ENCODE data around the gene USF2. TPM values are rescaled to one million over a fixed set of nuclear protein-coding genes. Genes with fewer than 3 reads are reported as not detected.
"Not testable (repeated sequence)": the region's sequence is repeated elsewhere in the genome, so short reads cannot be mapped to it uniquely, and the experiment has no call there.

Gene USF2
- total RNA-seq, 2 donors from 2014 or later = 130 to 147 TPM

GRCh38 chr19:35278578-35279284 is 10.0 kb downstream of the USF2 start:
- intact Hi-C loops (cut with DNase I) = no loop called here
- no peak for ATAC-seq
- no peak for DNase-seq

GRCh38 chr19:35279374-35279773 is 10.6 kb downstream of the USF2 start:
- DNase-seq = no peak
- intact Hi-C loops (cut with DNase I) = no loop called here
- no peak for ATAC-seq

- DNase-seq (no peak), ATAC-seq (peak; percentile 33 to 86)
Measured at GRCh38 chr19:35279985-35280821, 11.4 kb downstream of the USF2 start.

DNA sequence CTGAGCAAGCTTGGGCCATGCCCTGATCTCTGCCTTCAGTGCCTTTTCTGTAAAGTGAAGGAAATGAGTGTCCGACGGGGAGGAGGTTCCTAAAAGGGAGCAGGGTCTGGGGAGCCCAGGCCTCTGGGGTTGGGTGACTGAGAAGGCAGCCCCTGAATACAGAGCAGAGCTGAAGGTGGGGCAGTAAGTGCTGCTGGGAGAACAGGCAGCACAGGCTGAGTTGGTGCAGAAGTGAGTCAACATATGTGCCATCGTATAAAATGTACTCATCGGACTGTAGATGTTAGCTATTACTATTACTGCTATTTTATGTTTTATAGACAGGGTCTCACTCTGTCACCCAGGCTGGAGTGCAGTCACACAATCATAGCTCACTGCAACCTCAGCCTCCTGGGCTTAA is 12.5 kb downstream of the USF2 start:
- intact Hi-C loops (cut with DNase I) = no loop called here
- no peak for DNase-seq

More at GRCh38 chr19:35279985-35280821, 11.4 kb downstream of the USF2 start:
- intact Hi-C loops (cut with DNase I) = no loop called here

DNA sequence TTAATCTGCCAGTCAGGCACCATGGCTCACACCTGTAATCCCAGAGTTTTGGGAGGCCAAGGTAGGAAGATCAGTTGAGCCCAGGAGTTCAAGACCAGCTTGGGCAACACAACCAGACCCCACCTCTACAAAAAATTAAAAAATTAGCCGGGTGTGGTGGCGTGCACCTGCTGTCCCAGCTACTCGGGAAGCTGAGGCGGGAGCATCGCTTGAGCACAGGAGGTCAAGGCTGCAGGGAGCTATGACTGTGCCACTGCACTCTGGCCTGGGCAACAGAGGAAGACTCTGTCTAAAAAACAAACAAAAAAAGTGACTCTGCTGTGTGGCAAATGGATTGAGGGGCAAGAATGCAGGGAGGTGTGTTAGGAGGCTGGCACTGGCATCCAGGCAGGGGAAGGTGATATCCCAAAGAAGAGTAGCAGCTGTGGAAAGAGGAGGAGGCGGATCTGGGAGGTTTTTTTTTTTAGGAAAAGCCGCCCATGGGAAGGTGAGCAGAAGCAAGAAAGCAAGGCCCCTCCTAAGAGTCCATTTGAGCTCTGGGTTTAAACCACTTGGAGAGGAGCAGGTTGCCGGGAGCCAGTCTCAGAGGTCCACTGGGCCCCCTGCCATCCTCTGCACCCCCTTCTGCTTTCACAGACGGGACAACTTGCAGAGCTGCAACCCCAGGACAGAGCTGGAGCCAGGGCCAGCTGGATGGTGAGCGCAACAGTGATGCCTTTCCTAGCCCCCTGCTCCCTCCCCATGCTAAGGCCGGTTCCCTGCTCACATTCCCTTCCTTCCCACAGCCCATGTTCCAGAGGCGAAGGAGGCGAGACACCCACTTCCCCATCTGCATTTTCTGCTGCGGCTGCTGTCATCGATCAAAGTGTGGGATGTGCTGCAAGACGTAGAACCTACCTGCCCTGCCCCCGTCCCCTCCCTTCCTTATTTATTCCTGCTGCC is 15.7 kb downstream of the USF2 start:
- no peak for DNase-seq
- no peak for ATAC-seq
- intact Hi-C loops (cut with DNase I) = no loop called here

More for the DNA sequence above, 12.5 kb downstream of the USF2 start:
- no peak for ATAC-seq

GRCh38 chr19:35285095-35285449 is 16.3 kb downstream of the USF2 start:
- ATAC-seq (no peak), DNase-seq (no peak)
- intact Hi-C loops (cut with DNase I) = no loop called here

DNA sequence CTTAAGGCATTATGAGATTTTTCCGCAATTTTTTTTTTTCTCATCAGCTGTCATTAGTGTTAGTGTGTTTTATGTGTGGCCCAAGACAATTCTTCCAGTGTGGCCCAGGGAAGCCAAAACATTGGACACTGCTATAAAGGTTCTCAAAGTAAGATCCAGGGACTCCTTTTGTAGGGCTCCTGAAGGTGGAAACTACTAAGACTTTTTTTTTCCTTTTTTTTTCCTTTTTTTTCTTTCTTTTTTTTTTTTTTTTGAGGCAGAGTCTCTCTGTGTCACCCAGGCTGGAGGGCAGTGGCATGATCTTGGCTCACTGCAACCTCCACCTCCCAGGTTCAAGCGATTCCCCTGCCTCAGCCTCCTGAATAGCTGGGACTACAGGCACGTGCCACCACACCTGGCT is 16.7 kb downstream of the USF2 start:
- intact Hi-C loops (cut with DNase I); ATAC-seq; DNase-seq: not testable (repeated sequence)

DNA sequence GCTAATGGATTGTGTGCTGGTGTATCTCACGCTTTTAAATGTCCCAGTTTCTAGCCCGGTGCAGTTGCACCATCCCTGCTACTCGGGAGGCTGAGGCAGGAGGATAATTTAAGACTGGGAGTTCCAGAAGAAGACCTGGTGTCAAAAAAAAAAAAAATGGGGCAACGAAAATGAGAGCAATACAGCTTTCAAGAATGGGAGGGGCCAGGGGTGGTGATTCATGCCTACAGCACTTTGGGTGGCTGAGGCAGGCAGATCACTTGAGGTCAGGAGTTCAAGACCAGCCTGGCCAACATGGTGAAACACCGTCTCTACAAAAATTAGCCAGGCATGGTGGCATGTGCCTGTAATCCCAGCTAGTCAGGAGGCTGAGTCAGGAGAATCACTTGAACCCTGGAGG is 17.3 kb downstream of the USF2 start:
- DNase-seq; ATAC-seq; intact Hi-C loops (cut with DNase I): not testable (repeated sequence)

GRCh38 chr19:35287713-35288112 is 19.0 kb downstream of the USF2 start:
- ATAC-seq = no peak
- DNase-seq = no peak
- intact Hi-C loops (cut with DNase I) = no loop called here

DNA sequence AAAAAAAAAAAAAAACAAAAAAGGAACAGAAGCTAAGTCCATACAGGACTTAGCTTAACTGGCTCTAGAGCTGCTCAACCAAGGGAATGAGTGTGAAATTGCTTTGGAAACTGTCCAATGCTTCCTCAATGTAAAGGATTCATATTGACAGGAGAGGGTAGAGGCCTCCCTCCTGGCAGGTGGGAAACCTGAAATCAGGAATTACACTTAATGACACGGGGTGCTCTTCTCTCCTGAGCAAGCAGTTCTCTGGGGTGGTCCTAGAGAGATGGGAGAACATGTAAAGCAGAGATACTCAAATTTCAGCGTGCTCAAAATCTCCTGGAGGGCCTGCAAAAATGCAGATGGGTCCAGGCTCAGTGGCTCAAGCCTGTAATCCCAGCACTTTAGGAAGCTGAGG is 19.6 kb downstream of the USF2 start:
- intact Hi-C loops (cut with DNase I) = no loop called here
- ATAC-seq (no peak), DNase-seq (no peak)

DNA sequence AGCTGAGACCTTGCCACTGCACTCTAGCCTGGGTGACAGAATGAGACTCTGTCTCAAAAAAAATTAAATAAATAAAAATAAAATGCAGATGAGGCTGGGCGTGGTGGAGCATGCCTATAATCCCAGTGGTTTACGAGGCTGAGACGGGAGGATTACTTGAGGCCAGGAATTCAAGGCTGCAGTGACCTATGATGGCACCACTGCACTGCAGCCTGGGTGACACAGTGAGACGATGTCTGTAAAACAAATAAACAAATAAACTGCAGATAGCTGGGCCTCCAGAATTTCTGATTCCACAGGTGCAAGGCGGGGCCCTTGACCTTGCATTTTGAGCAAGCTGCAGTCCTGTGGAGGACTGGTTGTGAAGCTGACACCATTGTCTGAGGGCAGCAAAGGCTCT is 20.1 kb downstream of the USF2 start:
- intact Hi-C loops (cut with DNase I) = no loop called here
- ATAC-seq (no peak), DNase-seq (no peak)

- DNase-seq (no peak), ATAC-seq (no peak)
- intact Hi-C loops (cut with DNase I) = no loop called here
Measured at GRCh38 chr19:35290381-35291127, 21.8 kb downstream of the USF2 start.

DNA sequence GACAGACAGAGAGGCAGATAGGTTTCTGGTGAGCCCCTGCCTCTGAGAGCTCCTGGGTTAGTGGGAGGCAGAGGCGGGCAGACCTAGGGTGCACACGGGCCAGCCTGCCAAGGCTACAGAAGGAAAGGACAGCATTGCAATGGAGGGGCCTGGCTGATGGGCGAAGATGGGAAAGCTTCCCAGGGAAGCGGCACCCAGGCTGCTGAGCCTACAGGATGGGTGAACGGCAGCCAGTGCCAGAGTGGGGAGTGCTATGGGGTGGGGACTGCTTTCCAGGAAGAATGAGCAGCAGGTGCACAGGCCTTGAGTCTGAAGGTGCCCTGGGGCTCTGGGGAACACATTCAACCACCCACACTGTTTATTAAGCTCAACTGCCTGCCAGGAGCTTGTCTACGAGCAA is 22.5 kb downstream of the USF2 start:
- no peak for ATAC-seq

GRCh38 chr19:35291916-35292315 is 23.2 kb downstream of the USF2 start, which contains the start of gene MAG:
TSS of gene MAG (plus strand) at chr19:35292161. CDS start at chr19:35295409, 3,248 bp downstream.
- ATAC-seq = no peak
- DNase-seq = no peak
- intact Hi-C loops (cut with DNase I) = no loop called here

More for the DNA sequence above, 22.5 kb downstream of the USF2 start:
- intact Hi-C loops (cut with DNase I) = no loop called here
- no peak for DNase-seq

DNA sequence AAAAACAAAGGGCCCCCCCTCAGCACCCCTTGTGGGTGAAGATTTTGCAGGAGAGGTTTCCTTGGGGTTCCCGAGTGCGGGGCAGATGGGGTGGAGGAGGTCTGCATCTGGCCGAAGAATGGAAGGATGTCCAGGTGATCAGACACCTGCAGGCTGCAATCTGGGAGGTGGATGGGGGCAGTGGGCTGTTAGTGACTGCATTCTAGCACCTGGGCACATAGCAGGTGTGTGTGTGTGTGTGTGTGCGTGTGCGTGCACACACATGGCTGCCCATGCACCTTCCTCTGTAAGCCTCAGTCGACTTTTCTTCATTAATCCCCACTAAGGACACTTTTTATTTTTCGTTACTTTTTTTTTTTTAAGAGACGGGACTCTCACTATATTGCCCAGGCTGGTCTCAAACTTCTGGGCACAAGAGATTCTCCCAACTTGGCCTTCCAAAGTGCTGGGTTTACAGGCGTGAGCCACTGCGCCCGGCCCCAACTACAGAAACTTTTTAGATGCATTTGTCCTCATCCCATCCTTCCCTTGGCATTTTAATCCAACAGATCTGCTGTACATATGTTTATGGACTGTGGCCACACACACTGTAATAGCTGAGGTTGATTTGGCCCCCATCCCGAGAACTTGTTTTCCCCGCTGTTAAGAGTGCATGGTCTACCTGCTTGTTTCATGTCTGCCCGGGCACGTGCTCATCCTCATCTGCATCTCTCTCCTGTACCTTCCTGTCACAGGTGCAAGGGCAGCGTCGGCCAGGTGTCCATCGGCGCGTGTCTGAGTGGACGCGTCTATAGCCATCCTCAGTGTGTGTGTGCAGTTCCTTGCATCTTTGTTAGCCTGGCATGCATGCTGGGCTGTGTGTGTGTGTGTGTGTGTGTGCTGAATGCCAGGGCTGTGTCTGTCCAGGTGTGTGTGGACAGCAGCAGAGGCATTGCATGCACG is 23.9 kb downstream of the USF2 start:
- no peak for ATAC-seq
- DNase-seq = no peak
- intact Hi-C loops (cut with DNase I) = no loop called here

DNA sequence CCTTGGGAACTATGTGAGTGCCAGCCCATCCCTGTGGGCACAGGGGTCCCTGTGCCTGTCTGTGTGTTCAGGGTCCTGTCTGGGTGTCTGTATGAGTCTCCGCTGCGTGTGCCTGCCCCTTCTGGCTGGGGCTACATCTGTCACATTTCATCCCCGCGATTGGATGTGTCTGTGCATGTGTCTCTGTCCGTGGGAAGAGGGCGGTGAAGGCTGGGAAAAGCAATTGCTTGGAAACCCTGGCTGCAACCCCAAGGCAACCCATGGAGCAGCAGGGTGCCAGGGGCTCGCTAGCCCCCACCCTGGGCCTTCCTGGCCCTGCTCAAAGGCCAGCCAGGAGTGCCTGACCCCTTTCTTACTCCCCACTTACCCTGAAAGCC is 24.6 kb downstream of the USF2 start:
- DNase-seq = no peak
- no peak for ATAC-seq
- intact Hi-C loops (cut with DNase I) = no loop called here

DNA sequence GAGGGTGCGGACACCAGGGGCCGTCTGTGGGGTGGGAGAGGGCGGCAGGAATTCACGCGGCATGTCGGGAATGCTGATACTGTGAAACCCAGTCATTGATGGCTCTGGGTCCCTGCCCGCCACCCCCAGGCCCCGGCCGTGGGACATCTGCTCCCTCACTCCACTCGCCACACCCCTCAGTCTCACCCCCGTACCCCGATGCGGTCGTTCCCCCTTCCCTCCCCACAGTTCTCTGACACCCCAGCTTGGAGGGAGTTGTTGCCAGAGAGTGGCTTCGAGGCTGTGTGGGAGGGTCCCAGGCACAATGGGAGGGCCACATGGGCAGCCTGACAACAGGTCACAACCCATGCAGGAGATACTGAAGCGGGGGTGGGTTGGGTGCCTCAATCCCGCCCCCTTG is 25.0 kb downstream of the USF2 start:
- no peak for DNase-seq
- intact Hi-C loops (cut with DNase I) = no loop called here

GRCh38 chr19:35294328-35294727 is 25.6 kb downstream of the USF2 start:
- ATAC-seq (no peak), DNase-seq (no peak)
- intact Hi-C loops (cut with DNase I) = no loop called here

More for the DNA sequence above, 25.0 kb downstream of the USF2 start:
- ATAC-seq = no peak

Measured in left cardiac atrium (tissue), 4 donors.